DND-41 (cell line): ENCODE measurements around the gene CIDEC.

Experiments used
- ATAC-seq: fragments of 200-7000 bp; cut with Tn5 transposase; 3 replicates; pipeline ENCODE4 v1.9.1; 2021; ENCODE audit warnings: low read depth; ENCODE audit not compliant: insufficient read depth
- DNase-seq: peaks from one replicate; pipeline ENCODE4 v3.0.0-alpha.2; 2020
- H2AFZ ChIP-seq: 2 replicates; pipeline ENCODE4 v1.6.0; 2012; ENCODE audit warnings: low read depth, low read length
- H3K27ac ChIP-seq: 2 replicates; pipeline ENCODE4 v1.5.1; 2012; ENCODE audit warnings: low read length, inconsistent platforms
- H3K27me3 ChIP-seq: fragments of 200-600 bp; sonication (generic); 2 replicates; pipeline ENCODE4 v1.6.0; 2012; ENCODE audit warnings: low read length, mild to moderate bottlenecking, inconsistent platforms; ENCODE audit not compliant: insufficient read depth, poor library complexity
- H3K36me3 ChIP-seq: 2 replicates; pipeline ENCODE4 v1.5.1; 2012; ENCODE audit warnings: low read length, inconsistent platforms; ENCODE audit not compliant: insufficient read depth
- H3K4me1 ChIP-seq: 2 replicates; pipeline ENCODE4 v1.5.1; 2012; ENCODE audit warnings: mild to moderate bottlenecking, low read length; ENCODE audit not compliant: insufficient read depth
- H3K4me2 ChIP-seq: 2 replicates; pipeline ENCODE4 v1.6.0; 2012; ENCODE audit warnings: mild to moderate bottlenecking, moderate library complexity, low read length, inconsistent platforms; ENCODE audit not compliant: insufficient read depth
- H3K4me3 ChIP-seq, 2 experiments: fragments of 200-600 bp in 1 of 2; shearing (Covaris generic) in 1 of 2; 2 replicates each; pipeline ENCODE4 v1.5.1; 2012 to 2016; ENCODE audit warnings: inconsistent platforms in 2 of 2, low read length in 2 of 2, mild to moderate bottlenecking in 2 of 2, low read depth in 1 of 2, moderate library complexity in 1 of 2
- H3K79me2 ChIP-seq: 2 replicates; pipeline ENCODE4 v1.6.0; 2012; ENCODE audit warnings: low read length, inconsistent platforms; ENCODE audit not compliant: insufficient read depth
- H3K9ac ChIP-seq: 2 replicates; pipeline ENCODE4 v1.6.0; 2012; ENCODE audit warnings: low read depth, mild to moderate bottlenecking, inconsistent platforms, low read length, moderate library complexity
- H3K9me3 ChIP-seq: 2 replicates; pipeline ENCODE4 v1.5.1; 2012; ENCODE audit warnings: low read length, moderate library complexity, mild to moderate bottlenecking, inconsistent platforms; ENCODE audit not compliant: insufficient read depth, severe bottlenecking
- H4K20me1 ChIP-seq: 2 replicates; pipeline ENCODE4 v1.6.0; 2012; ENCODE audit warnings: low read length; ENCODE audit not compliant: insufficient read depth
- EZH2 ChIP-seq: IDR thresholded peaks from 3 replicates; pipeline ENCODE4 v1.6.1; 2012; ENCODE audit warnings: borderline replicate concordance, low read depth, mild to moderate bottlenecking, moderate library complexity, low read length, inconsistent platforms; ENCODE audit not compliant: severe bottlenecking
- TF ChIP-seq, protein P1 (sequence below): IDR thresholded peaks from 2 replicates; pipeline ENCODE4 v1.5.1; 2012; ENCODE audit warnings: borderline replicate concordance, low read length, moderate library complexity, mild to moderate bottlenecking; ENCODE audit not compliant: poor library complexity, severe bottlenecking; ENCODE audit errors: extremely low read depth

CIDEC gene

DNA sequence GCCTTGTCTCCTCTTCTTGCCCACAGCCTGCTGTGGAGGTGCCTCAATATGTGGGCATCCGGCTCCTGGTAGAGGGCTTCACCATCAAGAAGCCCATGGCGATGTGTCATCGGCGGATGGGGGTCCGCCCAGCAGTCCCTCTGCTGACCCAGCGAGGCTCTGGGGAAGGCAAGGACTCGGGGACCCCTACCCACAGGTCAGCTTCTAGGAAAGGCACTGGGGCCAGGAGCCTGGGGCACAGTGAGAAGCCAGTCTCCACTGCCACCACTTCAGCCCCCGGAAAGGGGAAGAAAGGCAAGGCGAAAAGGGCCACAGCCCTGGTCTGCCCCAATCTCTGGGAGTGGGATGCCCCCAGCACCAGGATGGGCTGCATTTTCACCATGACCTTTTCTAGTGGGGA is 47.0 kb downstream of the CIDEC start:
- H3K4me3 ChIP-seq, result no peak overlapping the region
- no peak overlapping the region for H3K27ac ChIP-seq
- no peaks in the 10 kb centered on the region for H3K79me2 ChIP-seq
- H3K27me3 ChIP-seq, result no peaks in the 10 kb centered on the region
- DNase-seq (no peak), ATAC-seq (no peak)
- peaks cover 5% of the 10 kb centered on the region; the same call in 1 of the 2 replicates for H4K20me1 ChIP-seq
- H3K9me3 ChIP-seq, result no peaks in the 10 kb centered on the region
- H3K4me2 ChIP-seq, result no peak overlapping the region
- H3K36me3 ChIP-seq, result peaks cover 68% of the 10 kb centered on the region
- H2AFZ ChIP-seq, result no peak overlapping the region
- H3K9ac ChIP-seq, result no peak overlapping the region
- H3K4me1 ChIP-seq, result no peaks in the 10 kb centered on the region
- TF ChIP-seq, protein P1, sequence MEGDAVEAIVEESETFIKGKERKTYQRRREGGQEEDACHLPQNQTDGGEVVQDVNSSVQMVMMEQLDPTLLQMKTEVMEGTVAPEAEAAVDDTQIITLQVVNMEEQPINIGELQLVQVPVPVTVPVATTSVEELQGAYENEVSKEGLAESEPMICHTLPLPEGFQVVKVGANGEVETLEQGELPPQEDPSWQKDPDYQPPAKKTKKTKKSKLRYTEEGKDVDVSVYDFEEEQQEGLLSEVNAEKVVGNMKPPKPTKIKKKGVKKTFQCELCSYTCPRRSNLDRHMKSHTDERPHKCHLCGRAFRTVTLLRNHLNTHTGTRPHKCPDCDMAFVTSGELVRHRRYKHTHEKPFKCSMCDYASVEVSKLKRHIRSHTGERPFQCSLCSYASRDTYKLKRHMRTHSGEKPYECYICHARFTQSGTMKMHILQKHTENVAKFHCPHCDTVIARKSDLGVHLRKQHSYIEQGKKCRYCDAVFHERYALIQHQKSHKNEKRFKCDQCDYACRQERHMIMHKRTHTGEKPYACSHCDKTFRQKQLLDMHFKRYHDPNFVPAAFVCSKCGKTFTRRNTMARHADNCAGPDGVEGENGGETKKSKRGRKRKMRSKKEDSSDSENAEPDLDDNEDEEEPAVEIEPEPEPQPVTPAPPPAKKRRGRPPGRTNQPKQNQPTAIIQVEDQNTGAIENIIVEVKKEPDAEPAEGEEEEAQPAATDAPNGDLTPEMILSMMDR, result no peak
- TF ChIP-seq EZH2, result no peak

DNA sequence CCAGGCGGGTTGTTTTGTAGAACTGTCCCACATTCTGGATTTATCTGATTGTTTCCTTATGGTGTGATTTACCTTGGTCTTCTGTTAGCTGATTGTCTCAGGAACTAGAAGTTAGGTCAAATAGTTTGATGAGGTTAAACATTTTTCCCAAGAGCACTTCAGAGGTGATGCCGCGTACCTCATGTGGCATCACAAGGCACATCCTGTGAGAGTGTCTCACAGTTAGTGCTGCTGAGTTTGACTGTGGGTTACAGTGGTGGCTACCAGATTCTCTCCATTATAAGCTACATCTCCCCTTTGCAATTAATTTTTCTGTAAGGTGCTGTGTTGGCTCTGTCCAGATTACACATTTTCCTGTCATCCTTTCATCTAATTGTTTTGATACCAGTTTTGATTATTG is 48.8 kb downstream of the CIDEC start:
- no peaks in the 10 kb centered on the region for H3K27me3 ChIP-seq
- ATAC-seq (no peak), DNase-seq (no peak)
- H3K9me3 ChIP-seq, result no peaks in the 10 kb centered on the region
- no peaks in the 10 kb centered on the region for H3K79me2 ChIP-seq
- H3K36me3 ChIP-seq, result peaks cover 70% of the 10 kb centered on the region
- no peak overlapping the region for H3K4me3 ChIP-seq
- no peaks in the 10 kb centered on the region for H3K4me1 ChIP-seq
- H4K20me1 ChIP-seq, result 0 out of 2 replicates have a peak, but pooled peaks cover 6% of the 10 kb centered on the region
- TF ChIP-seq, protein P1, result no peak
- no peak for TF ChIP-seq EZH2
- no peak overlapping the region for H3K4me2 ChIP-seq
- H2AFZ ChIP-seq, result no peak overlapping the region
- H3K9ac ChIP-seq, result no peak overlapping the region
- H3K27ac ChIP-seq, result no peak overlapping the region

DNA sequence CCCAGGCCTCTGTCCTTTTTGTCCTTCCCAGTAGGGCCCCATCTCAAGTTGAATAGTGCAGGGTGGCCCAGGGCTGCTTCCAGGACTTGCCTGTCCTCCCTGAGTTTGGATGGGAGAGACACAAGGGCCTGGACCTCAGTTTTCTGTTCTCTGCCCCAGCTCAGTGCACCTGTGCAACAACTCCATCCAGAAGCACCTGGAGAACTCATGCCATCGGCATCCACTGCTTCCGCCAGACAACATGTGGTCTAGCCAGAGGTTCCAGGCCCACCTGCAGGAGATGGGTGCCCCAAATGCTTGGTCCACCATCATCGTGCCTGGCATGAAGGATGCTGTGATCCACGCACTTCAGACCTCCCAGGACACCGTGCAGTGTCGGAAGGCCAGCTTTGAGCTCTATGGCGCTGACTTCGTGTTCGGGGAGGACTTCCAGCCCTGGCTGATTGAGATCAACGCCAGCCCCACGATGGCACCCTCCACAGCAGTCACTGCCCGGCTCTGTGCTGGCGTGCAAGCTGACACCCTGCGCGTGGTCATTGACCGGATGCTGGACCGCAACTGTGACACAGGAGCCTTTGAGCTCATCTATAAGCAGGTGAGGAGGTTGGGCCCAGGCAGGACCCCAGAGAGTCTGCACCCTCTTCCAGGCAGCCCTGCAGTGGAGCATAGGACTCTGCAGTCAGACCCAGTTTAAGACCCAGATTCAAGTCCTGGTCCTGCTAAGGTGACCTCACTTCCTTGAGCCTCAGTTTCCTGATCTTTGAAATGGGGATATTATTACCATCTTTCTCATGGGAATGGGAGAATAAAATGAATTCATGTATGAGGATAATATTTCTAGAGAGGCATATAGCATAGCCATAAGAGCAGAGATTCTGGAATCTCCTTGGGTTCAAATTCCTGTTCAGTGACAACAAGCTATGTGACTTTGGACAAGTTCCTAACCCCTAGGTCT is 51.0 kb downstream of the CIDEC start:
- Histone ChIP-seq H3K9me3 (no peaks in the 10 kb centered on the region), H2AFZ (no peak overlapping the region), H3K36me3 (peaks cover 59% of the 10 kb centered on the region), H3K27ac (no peak overlapping the region), H3K4me2 (no peak overlapping the region), H3K9ac (no peak overlapping the region), H3K27me3 (no peaks in the 10 kb centered on the region), H4K20me1 (0 out of 2 replicates have a peak, but pooled peaks cover 6% of the 10 kb centered on the region), H3K4me1 (no peaks in the 10 kb centered on the region), H3K79me2 (no peaks in the 10 kb centered on the region), H3K4me3 (no peak overlapping the region)
- TF ChIP-seq, protein P1, result no peak
- TF ChIP-seq EZH2, result no peak
- ATAC-seq (no peak), DNase-seq (no peak)
